NCI-H2107 (cell line): Measurements from ENCODE around the gene FGFR3.

Experiments
- DNase-seq: peaks from one replicate; lab custom pipeline; 2025; lab: John Stamatoyannopoulos, UW

The FGFR3 gene

DNA sequence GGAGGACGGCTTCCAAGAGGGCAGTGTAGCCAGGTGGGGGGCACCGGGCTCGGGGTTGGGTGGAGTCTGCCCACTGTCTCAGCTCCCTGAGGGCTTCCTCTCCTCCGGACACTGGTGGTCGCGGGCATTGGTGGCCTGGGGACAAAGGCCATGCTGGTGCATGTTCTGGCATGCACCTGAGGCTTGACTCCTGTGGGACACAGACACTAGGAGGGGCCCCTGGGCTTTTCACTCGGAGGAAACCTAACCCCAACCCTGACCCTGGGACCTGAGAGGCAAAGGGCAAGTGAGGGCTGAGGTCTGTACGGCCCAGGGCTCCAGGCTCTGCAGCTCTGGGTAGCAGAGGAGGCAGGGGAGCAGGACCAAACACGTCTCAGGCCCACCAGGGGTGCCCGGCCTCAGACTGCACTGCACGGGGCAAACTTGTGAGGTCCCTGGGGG is 22.3 kb upstream of the FGFR3 start:
- no peak for DNase-seq

DNA sequence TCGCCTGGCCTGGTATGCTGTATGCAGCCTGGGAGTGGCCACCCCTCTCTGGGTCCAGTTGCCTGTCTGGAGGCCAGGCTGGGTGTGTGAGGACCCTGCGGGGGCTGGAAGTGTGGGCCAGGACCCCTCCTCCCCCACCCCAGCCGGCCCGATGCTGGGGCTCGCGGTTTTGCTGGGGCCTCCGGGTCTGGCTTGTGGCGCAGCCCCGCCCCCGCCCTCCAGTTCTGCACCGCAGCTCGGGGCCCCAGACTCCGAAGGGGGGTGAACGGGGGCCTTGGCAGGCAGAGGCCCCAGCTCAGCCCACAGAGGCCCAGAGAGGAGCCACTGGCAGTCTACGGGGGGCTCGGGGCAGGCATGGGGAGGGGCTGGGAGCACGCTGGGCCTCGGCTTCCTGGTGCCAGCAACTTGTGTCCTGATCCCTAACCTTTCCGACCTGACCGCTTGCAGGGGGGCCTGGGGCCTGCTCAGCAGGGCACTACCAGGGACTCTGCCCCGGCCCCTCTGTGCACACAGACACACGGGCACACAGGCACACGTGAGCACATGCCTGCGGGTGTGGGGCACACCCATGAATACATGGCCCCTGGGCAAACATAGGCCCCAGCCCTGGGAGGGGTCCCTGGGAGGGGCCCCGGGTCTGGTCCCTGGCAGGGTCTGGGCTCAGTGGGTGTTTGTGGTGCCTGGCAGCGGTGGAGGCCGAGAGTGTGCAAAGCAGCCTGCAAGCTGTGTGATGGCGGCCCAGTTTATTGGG is 21.4 kb upstream of the FGFR3 start:
- no peak for DNase-seq

DNA sequence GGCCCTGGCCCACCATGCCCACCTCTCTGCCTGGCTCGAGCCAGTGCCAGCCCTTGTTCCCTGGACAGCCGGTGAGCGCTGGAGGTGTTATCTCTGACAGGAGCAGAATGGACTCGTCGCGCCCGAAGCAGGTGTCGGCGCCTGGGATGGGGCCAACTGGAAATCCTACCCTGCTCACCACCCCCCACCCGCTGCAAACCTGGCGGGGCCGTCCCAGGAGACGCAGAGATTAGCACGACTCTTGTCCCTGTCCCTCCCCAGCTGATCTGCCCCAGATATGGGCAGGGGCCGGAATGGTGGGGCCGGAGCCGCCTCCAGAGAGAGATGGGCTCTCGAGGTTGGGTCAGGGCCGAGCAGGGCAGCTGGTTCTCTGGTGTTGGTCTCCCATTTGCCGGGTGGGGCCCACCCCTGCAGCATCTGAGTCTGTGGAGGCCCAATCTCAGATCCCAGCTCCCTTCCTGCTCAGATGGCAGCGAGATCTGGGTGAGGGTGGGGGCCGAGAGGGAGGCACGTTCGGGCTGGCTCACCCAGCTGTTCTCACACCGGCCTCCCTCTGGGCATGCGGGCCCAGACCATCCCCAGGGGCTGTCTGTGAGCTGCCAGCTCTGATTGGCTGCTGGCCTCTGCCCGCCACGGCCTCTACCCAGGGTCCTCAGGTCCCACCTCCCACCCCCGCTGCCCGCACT is 20.1 kb upstream of the FGFR3 start:
- no peak for DNase-seq

DNA sequence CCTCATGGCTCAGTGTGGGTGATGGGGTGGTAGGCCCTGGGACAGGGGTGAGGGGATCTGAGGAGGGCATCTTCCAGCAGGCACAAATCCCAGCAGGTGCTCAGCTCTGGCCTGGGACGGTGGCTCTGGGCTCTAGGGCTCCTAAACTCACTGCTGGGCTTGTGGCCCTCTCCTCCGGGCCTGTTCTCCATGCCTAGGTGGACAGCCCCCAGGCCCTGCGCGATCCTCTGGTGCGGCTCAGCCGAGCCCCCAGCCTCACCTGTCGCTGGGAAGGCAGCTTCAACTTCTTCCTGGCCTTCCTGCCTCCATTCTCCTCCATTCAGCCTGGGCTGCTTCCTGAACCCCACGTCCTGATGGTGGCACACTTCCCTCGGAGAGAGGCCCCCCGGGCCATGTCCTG is 19.3 kb upstream of the FGFR3 start:
- DNase-seq, result no peak

DNA sequence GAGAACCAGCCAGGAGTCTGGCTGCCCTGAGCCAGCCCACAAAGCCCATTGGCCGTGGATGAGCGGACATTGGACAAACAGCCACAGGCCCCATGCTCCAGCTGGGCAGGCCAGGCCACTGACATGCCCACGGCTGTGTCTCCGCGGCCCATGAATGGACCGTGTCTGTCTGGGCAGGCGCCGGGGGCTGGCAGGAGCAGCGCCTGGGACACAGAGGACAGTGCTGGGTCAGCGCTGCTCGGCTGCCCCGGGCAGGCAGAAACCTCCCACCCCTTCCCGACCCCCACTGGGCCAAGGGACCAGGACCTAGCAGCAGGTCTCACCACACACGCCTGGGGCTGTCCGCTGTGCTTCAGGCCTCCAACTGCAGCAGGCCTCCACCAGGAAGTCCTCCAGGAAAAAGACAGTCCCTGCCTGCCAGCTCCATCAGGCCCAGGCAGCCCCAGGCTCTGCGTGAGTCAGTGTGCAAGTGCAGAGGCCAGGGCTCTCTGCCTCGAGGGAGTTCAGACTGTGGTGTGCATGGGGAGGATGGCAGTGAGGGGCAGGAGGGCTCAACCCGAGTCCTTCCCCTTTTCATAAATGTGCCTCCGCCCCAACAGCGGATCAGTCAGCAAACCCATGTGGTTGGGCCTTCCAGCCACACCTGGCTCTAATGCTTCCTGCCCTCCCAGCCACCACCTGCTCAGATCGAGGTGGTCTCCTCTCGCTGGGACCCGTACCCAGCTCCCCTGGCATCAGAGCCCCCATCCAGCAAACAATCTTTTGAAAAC is 17.2 kb upstream of the FGFR3 start:
- no peak for DNase-seq

DNA sequence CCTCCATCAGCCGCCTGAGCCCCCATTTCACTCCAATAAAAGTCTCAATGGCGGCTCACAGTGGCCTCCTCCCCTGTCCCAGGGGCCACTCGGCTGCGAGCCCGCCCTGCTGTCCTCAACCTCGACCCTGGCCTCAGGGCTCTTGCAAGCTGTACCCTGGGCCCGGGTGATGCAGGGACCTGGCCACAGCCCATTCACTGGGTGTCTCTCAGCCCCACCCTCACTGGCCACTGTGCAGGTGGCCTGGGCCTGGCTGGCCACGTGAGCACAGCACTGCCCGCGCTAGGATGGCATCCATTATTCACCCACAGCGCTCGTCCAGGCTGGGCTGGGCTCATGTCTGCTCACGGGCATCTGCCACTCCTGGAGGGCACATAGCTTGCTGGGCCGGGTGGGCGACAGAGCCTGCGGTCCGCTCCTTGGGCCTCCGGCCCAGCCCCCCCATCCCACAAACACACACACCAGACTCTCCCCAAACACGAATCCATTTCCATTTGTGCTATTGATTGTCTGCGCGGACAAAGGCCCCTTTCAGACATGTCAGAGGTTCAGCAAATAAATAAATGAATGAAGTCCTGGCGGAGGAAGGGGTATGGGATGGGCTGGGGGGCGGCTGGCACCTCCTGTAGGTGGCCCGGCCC is 16.5 kb upstream of the FGFR3 start:
- DNase-seq, result no peak

DNA sequence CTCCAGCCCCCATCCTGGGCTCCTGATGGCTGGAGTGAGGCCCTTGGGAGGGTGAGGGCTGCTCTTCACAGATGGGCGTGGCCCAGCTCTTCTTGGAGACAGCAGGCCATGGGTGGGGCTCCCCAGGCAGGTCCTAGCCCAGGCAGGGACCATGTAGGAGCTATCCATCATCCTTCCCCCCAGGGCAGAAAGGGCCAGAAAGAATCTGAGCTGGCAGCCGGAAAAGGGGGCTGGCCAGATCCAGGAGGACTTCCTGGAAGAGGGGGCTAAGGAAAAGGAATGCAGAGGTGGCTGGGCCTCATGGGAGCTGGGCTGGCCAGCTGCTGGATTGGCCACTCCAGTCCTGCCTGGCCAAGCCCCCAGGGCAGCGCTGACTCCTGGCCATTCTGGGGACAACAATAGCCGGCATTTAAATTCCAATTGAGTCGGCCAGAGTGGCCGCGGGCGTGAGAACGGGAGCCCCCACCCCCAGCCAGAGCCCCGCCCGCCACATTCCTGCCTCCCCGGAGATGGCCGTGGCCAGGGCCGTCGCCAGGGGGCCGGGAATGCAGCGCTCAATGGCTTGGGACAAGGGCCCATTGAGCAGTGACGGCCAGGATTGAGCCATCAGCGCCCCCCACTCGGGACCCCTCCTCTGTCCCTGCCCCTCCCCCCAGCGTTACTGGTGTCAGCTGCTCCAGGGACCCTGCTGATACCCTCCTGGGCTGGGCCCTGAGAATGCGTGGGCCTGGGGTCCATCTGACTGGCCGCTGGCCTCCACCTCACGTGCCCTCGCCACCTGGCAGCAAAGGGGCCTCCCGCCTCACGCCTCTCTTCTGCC is 15.1 kb upstream of the FGFR3 start:
- DNase-seq, result no peak

DNA sequence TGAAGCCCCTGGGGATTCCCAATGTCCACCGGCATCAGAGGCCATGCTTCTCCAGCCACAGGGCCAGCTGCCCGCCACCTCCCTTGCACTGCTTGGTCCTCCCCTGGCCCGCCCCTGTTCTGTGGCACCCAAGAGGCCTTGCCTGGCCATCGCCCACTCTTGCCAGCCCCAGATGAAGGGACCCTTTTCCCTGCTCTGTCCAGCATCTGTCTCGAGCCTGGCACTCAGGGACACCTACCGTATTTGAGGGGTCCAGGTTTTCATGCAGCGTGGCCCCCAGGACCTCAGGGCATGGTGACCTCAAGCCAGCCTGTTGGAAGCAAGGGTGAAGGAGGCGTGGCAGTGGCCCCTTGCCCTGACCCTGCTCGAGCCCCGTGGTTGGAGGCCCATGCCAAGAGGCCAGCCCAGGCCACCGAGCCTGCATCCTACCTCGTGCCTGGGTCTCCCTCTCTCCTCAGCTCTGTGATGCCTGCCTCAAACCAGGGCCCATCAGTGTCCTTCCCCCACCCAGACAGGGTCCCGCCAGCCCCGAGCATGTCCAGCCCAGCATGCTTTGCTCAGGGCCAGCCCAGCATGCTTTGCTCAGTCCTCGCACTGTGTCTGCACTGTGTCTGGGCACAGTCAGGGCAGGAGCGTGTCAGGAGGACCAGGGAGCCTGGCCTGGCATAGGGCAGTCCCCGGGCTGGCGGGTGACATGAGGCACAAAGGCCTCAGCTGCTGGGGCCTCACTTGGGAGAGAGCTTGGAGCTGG is 14.3 kb upstream of the FGFR3 start:
- DNase-seq, result no peak

DNA sequence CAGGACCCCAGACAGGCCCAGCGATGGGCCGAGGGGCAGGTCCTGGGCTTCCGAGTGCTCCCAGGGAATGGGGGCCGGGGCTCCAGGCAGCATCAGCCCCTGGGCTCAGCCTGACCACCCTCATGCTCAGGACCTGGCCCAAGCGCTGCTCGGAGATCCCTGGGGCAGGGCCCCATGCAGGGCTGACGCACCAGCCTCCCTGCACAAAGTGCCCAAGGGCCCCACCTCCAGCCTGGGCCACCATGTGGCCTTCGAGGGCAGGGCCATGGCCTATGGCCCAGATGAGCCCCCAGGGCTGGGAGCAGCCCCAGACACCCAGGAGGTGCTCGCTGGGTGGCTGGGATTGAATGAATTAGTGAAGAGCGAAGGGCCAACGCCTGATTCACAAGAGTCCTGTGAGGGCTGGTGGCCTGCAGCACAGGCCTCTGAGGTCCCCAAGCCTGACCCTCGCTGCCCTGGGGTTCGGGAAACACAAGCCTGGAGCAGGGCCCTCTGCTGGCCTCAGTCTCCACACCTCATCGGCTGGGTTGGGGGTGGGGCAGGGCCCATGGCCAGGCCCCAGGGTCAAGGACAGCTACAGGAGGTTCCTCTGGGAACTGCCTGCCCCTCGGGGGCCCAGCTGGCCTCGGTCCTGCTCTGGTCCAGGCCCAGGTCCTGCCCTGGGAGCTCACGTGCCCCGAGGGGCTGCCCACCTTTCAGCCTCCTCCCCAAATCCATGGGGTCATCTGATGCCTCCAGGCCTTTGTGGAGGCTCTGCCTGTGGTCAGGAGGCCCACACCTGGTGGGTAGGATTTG is 13.3 kb upstream of the FGFR3 start:
- DNase-seq, result no peak

DNA sequence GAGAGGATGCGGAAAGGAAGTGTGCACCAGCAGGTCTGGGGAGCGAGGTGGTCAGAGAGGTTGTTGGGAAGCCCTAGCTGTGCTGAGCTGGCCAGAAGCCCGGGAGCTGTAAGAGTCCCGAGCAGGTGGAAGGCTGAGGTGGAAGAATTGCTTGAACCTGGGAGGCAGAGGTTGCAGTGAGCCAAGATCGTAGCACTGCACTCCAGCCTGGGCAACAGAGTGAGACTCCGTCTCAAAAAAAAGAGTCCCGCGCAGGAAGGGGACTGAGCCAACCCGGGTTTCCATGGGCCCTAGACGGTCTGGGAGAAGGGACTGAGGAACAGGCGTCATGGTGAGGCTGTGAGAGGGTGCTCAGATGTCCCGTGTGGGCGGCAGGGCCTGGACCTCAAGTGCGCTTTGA is 12.7 kb upstream of the FGFR3 start:
- no peak for DNase-seq

DNA sequence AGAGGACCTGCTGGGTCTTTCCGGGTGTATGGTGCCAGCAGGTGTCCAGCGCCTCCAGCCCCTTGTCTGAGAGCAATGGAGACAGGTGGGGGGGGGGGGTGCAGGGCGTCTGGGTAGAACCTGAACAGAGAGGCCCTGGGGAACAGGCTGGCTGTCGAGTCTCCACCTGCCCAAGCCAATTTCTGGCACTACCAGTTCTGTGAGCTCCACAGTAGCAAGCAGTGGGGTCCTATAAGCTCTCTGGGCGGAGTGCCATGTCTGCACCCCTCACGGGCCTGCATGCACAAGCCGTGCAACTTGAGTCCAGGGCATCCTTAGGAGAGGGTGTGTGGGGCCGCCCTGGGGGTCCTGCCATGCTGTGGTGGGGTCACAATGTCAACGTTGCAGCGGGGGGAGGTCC is 10.1 kb upstream of the FGFR3 start:
- DNase-seq, result no peak

DNA sequence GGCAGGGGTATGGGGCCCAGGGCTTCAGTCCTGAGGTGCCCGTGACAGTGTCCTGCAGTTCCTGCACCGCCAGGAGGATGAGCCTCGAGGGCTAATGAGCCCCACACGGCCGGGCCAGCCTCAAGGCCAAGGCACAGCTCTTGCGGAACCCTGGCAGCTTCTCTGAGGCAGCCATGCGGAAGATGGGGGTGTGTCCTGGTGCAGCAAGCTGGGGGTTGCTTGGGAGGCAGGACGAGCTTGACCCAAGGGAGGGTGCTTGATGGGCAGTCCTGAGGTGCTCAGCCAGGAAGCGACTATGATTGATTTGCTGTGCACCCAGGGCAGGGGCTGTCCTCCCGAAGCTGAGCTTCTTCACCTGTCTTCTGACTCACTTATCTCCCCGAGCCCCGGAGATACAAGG is 9.1 kb upstream of the FGFR3 start:
- no peak for DNase-seq

DNA sequence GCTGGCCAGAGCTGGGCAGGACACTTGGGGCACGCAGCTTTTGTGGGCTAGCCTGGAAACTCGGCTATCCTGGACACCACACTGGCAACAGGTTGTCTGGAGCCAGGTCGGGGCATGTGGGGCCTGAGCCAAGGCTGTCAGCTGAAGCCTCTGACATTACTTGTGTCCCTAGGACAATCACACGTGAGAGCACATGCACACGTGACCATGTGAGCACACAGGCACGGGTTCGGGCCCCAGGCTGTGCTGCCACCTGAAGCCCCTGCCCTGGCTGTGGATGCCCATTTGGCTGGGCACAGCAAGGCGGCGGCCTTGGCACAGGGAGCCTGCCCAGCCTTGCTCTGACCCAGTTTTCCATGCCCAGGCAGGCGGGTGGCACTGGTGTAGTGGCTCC is 8.7 kb upstream of the FGFR3 start:
- no peak for DNase-seq

DNA sequence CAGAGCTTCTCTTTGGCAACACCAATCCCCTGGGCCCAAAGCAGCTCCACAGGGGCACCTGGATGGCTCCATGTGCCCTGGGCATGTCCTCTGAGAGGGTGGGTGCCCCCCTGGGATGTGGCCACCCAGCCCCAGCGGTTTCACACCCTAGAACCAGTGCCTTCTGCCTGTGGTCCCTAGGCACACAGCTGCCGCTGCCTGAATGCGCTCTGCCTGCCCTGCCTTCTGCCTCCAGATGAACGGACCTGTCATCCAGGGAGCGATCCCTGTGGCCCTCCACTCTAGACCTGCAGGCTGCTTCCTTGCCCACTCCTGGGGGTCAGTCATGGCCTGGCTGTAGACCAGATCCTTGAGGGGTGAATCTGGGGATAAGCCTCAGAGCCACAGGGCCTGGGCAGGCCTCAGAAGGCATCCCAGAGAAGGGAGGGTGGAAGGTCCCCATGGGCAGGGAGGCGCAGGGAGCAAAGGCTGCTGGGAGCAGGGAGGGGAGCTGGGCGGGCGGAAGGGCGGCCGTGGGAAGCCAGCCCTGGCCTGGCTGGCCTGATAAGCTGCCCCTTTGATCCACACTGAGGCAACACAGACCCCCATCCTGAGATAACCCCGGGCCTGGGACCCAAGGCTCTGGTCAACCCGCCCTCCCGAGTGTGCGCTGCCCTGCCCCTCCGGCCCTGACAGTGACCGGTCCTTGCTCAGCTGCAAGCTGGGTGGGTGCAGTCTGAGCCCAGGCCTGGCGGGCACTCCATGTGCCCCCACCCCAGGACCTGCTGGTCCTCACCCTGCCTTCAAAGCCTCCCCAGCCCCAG is 8.1 kb upstream of the FGFR3 start:
- DNase-seq, result no peak

DNA sequence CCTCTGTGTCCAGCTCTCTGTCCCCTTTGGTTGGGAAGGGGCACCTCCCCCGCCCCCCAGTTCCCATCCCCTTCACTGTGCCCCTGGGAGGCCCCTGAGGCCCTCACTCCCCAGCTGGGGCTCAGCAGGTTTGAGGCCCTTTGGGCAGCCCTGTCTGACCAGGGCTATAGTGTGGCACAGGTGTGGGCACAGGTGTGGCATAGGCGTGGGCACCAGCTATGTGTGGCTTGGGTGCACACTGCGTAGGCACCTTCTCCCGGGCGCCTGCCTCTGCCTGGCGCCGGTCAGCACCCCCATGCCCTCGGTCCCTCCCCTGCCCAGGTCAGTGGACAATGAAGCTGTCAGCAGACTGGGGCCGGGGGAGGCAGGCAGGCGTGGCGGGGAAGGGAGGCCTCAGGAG is 7.5 kb upstream of the FGFR3 start:
- DNase-seq, result no peak

DNA sequence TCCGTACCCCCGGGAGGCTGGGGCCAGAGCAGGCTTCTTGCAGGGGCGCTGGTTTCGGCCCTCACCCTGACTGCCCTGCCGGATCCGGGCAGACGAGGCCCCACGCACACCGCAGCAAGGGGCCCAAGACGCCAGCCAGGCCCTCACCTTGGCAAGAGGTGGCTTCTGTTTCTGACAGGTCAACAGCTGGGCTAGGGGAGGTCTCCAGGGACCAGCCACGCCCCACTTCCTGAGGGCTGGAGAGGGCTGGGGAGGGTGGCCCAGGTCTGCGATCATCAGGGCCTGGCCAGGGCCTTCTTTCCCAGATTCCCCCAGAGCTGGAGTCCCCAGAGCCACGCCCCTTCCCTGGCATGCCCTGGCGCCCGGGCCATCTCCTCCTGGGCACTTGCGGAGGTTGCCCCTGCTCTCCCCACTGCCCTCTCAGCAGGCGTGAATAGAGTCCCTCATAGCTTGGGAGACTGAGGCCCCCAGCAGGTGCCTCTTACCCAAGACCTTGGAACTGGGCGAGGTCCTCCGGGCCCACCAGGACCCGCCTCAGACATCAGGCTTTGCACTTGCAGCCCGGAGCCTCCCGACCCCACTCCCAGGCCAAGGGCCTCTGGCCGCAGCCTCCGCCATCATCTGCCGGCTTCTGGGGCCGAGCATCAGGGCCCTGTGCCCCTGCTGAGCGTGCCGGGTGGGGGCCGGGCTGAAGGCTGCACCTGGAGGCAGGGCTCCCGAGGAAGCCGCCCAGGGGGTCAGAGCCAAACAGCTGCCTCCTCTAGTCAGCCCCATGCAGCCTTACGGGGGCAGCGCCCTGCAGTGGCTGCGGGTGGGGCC is 6.3 kb upstream of the FGFR3 start:
- no peak for DNase-seq

DNA sequence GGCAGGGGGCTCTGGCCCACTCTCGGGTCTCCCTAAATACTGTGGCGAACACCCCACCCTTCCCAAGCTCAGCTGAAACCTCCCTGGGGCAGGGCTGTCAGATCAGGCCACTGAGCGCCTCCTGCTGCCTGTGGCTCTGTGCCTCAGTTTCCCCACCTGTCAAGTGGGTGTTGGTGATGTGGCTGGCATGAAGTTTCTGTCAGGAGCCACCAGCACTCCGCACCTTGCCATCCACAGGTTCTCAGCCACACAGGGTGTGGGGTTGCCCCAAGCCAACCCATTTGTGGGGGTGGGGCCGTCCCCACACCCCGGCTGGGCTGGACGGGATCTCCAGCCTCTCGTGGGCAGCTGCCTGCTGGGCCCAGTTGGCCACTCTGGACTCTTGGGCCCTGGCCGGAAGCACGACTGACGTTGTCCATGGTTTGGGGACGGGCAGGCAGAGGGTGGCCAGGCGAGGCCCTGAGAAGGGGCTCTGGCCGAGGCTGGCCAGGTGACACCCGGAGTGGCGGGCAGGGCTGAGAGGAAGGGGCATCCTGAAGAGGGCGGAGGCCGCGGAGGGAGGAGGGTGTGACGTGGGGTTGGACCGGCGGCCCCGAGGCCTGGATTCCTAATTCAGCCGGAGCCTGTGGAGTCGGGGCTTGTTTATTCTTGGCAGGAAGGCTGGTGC is 5.5 kb upstream of the FGFR3 start:
- DNase-seq, result no peak
